Caki2 (cell line): ENCODE measurements around the gene ELOA. TPM values are rescaled to one million over a fixed set of nuclear protein-coding genes. Genes with fewer than 3 reads are reported as not detected.

ENCODE experiments used
- total RNA-seq: library from RNA; depleted of rRNA; stranded (reverse); fragments of >200 nt; shearing (Covaris generic); gene quantifications from 2 replicates; pipeline ENCODE4 v1.2.3, GENCODE V29; 2014; ENCODE audit warnings: low replicate concordance; rRNA removed

The ELOA gene
- total RNA-seq, 1 experiment from 2014 or later, result 18.6 TPM

Other genes with a start within 250 kb of the ELOA start
- 8.4 and 10.7 TPM in 2 replicates for gene E2F2, start 212.2 kb upstream of the ELOA start, total RNA-seq
- 460 and 470 TPM in 2 replicates for gene ID3, start 184.0 kb upstream of the ELOA start, total RNA-seq
- 413 and 414 TPM in 2 replicates for gene RPL11, start 51.7 kb upstream of the ELOA start, total RNA-seq
- 55.0 and 55.4 TPM in 2 replicates for gene PITHD1, start 34.9 kb downstream of the ELOA start, total RNA-seq
- gene LYPLA2, start 47.7 kb downstream of the ELOA start, total RNA-seq, result 95.6 and 105 TPM in 2 replicates
- gene GALE, start 57.3 kb downstream of the ELOA start, total RNA-seq, result 160 and 196 TPM in 2 replicates
- gene HMGCL, start 82.0 kb downstream of the ELOA start, total RNA-seq, result 72.5 and 74.7 TPM in 2 replicates
- gene FUCA1, start 124.8 kb downstream of the ELOA start, total RNA-seq, result 30.7 and 44.8 TPM in 2 replicates
- gene CNR2, start 169.9 kb downstream of the ELOA start, total RNA-seq, result 0.03 TPM in 1 of 2 replicates, not detected in the other
- gene PNRC2, start 216.4 kb downstream of the ELOA start, total RNA-seq, result 22.0 and 48.8 TPM in 2 replicates
- gene SRSF10, start 236.9 kb downstream of the ELOA start, total RNA-seq, result 24.5 and 31.9 TPM in 2 replicates